Upper lobe of left lung (tissue), 6 donors: ENCODE results near the gene HNRNPR. TPM values are rescaled to one million over a fixed set of nuclear protein-coding genes. Genes with fewer than 3 reads are reported as not detected.

Experiments
- ATAC-seq, 2 donors: fragments of 200-7000 bp; cut with Tn5 transposase; one replicate each; pipeline ENCODE4 v1.9.1; 2022; ENCODE audit warnings: mild to moderate bottlenecking in 2 of 2, moderate library complexity in 2 of 2; ENCODE audit not compliant: low FRiP score in 2 of 2
- DNase-seq, 2 donors: peaks; one replicate each; pipeline ENCODE4 v3.0.0-alpha.2; 2019 to 2020
- H3K27ac ChIP-seq, 4 donors: fragments of 200-600 bp; sonication (generic); one replicate each; pipeline ENCODE4 v1.5.1; 2016 to 2019
- H3K27me3 ChIP-seq, 4 donors: fragments of 200-600 bp; sonication (generic); one replicate each; pipeline ENCODE4 v1.5.1; 2017 to 2019
- H3K36me3 ChIP-seq, 4 donors: fragments of 200-600 bp; sonication (generic); one replicate each; pipeline ENCODE4 v1.5.1; 2016 to 2019
- H3K4me1 ChIP-seq, 4 donors: fragments of 200-600 bp; sonication (generic); one replicate each; pipeline ENCODE4 v1.5.1; 2018 to 2019
- H3K4me3 ChIP-seq, 4 donors: fragments of 200-600 bp; sonication (generic); one replicate each; pipeline ENCODE4 v1.5.1; 2017 to 2019; ENCODE audit warnings: mild to moderate bottlenecking in 2 of 4, moderate library complexity in 1 of 4
- H3K9me3 ChIP-seq, 4 donors: fragments of 200-600 bp; sonication (generic); one replicate each; pipeline ENCODE4 v1.5.1; 2018 to 2019
- EP300 ChIP-seq, 4 donors: sonication (generic); formaldehyde crosslinking; IDR thresholded peaks; one replicate each; pipeline ENCODE4 v1.5.1; 2017; ENCODE audit warnings: antibody characterized with exemption in 4 of 4, control low read depth in 2 of 4
- POLR2A ChIP-seq, 4 donors: fragments of 450-650 bp; IDR thresholded peaks; one replicate each; pipeline ENCODE4 v1.5.1; 2016 to 2017; ENCODE audit warnings: antibody characterized with exemption in 4 of 4, mild to moderate bottlenecking in 2 of 4
- POLR2AphosphoS5 ChIP-seq, 2 donors: sonication (generic); formaldehyde crosslinking; IDR thresholded peaks; one replicate each; pipeline ENCODE4 v1.5.1; 2017; ENCODE audit warnings: antibody characterized with exemption in 2 of 2
- WGBS, 2 donors: methylation state at CpG; one replicate each; pipeline ENCODE4 v1.1.5; 2017 to 2018; 5-methylcytosine and 5-hydroxymethylcytosine counted together
- total RNA-seq, 6 donors: library from RNA; depleted of rRNA in 4 of 6; stranded (reverse); fragments of >200 nt in 4 of 6; gene quantifications; one replicate each; pipeline versions ENCODE4 v1.1.0 to v1.2.1, GENCODE V29; 2016 to 2021
- TF ChIP-seq, protein P1 (sequence below), 6 experiments: fragments of 450-650 bp in 4 of 6; fragments of 200-600 bp in 2 of 6; sonication (generic) in 2 of 6; IDR thresholded peaks; one replicate each; pipeline ENCODE4 v1.5.1; 2016 to 2019; ENCODE audit warnings: antibody characterized with exemption in 6 of 6
- donor health status: DM: no; HTN: no; CAD: no; lungs with moderate emphysema.
- donor health status: DM: no; HTN: yes; CAD: no; lungs with severe emphysema.

Gene HNRNPR
- total RNA-seq, 6 donors from 2014 or later, result 43.9 to 97.7 (median 73.5) TPM

DNA sequence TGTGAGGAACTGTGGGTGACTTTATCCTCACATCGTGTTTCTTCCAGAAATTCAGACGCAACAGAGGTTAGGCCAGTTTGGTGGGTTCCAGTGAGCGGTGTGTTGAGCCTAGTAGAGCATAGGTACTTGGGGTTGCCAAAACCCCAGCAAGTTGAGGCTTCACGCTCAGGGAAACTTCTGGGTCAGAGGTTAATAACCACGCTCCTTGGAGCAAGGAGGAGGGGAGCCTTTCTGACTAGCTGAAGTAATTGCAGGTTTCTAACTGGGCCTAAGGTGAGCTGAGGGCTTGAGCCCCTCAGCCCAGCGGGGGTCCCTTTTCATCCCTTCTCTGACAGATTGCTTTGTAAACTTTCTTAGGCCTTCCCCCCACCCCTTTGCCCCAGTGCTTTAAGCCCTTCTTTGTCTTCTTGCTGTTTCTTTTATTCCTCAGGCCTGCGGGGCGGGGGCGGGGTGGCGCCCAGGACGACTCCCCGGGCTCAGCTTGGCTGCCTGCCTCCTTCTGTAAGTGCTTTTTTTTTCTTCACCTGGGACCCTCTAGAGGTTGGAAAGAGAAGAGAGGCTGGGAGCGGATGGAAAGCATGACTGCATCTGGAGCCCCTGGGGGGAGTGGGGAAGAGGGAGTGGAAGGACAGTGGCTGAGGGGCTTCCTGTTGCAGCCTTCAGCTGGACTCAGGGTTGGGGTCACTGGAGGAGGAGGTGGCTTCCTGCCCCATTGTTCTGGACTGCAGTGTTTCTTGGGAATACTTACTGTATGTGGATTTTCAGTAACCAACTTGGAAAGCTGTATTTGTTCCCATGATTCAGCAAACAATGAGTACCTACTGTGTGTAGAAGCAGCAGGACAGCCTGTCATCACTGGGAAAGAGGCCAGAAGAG, 26.9 kb upstream of the HNRNPR start:
- Histone ChIP-seq H3K36me3 (peaks cover 0 to 6% (median 0%) of the 10 kb centered on the region in 4 donors), H3K27ac (peak overlapping the region; percentile 92 to 98 (median 97)), H3K4me1 (peaks cover 34 to 46% (median 36%) of the 10 kb centered on the region in 4 donors), H3K9me3 (no peaks in the 10 kb centered on the region), H3K4me3 (no peak overlapping the region), H3K27me3 (no peaks in the 10 kb centered on the region)
- peak in 1 of 2 donors; percentile 27 for DNase-seq
- WGBS, 2 donors, result 35 to 48% methylated on average over 9 to 13 of the region's 13 CpGs
- no peak for ATAC-seq
- TF ChIP-seq POLR2AphosphoS5 (IDR thresholded peaks at IDR 0.05) (no peak), EP300 (IDR thresholded peaks at IDR 0.05) (no peak), POLR2A (IDR thresholded peaks at IDR 0.05) (no peak)
- TF ChIP-seq, protein P1, sequence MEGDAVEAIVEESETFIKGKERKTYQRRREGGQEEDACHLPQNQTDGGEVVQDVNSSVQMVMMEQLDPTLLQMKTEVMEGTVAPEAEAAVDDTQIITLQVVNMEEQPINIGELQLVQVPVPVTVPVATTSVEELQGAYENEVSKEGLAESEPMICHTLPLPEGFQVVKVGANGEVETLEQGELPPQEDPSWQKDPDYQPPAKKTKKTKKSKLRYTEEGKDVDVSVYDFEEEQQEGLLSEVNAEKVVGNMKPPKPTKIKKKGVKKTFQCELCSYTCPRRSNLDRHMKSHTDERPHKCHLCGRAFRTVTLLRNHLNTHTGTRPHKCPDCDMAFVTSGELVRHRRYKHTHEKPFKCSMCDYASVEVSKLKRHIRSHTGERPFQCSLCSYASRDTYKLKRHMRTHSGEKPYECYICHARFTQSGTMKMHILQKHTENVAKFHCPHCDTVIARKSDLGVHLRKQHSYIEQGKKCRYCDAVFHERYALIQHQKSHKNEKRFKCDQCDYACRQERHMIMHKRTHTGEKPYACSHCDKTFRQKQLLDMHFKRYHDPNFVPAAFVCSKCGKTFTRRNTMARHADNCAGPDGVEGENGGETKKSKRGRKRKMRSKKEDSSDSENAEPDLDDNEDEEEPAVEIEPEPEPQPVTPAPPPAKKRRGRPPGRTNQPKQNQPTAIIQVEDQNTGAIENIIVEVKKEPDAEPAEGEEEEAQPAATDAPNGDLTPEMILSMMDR (IDR thresholded peaks at IDR 0.05), result no peak

DNA sequence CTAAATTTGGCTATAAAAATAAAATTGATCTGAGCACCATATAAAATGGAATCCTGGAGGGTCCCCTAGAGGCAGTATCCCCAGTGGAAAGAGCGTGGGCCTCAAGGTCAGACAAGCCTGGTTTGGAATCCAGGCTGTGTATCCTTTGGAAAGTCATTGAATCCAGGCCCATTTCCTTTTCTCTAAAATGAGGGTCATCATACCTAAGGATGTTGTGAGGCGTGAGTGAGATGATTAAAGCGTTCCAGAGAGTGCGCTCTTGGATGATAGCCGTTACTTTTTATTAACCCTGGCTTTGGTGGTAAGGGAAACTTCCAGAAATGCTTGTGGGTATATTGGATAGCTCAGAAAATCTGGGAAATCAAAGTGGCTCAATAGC, 26.2 kb upstream of the HNRNPR start:
- ATAC-seq (no peak), DNase-seq (no peak)
- 41 to 49% methylated on average over 5 of the region's 5 CpGs for WGBS, 2 donors
- Histone ChIP-seq H3K4me1 (peaks cover 34 to 46% (median 36%) of the 10 kb centered on the region in 4 donors), H3K27me3 (no peaks in the 10 kb centered on the region), H3K36me3 (peaks cover 0 to 12% (median 2%) of the 10 kb centered on the region in 4 donors), H3K4me3 (peak overlapping the region in 2 of 4 donors; percentile 81 to 84), H3K9me3 (no peaks in the 10 kb centered on the region), H3K27ac (peak overlapping the region; percentile 92 to 98 (median 97))
- no peak for TF ChIP-seq POLR2AphosphoS5 (IDR thresholded peaks at IDR 0.05)
- TF ChIP-seq, protein P1 (IDR thresholded peaks at IDR 0.05), result no peak
- TF ChIP-seq EP300 (IDR thresholded peaks at IDR 0.05), result no peak
- TF ChIP-seq POLR2A (IDR thresholded peaks at IDR 0.05), result no peak

GRCh38 chr1:23369335-23370013, 25.4 kb upstream of the HNRNPR start, which contains the start of gene ZNF436:
ZNF436 (minus strand) TSS chr1:23369836; CDS start chr1:23368005, 1,831 bp downstream.
- Histone ChIP-seq H3K4me1 (peaks cover 34 to 46% (median 36%) of the 10 kb centered on the region in 4 donors), H3K4me3 (peak within 1 kb of the TSS; percentile 76 to 86 (median 82)), H3K27me3 (no peaks in the 10 kb centered on the region), H3K27ac (peak within 1 kb of the TSS; percentile 92 to 98 (median 97)), H3K9me3 (peaks cover 0 to 3% (median 0%) of the 10 kb centered on the region in 4 donors), H3K36me3 (peaks cover 0 to 20% (median 3%) of the 10 kb centered on the region in 4 donors)
- TF ChIP-seq, protein P1 (IDR thresholded peaks at IDR 0.05), result no peak
- TF ChIP-seq EP300 (IDR thresholded peaks at IDR 0.05), result no peak
- TF ChIP-seq POLR2A (IDR thresholded peaks at IDR 0.05), result no peak
- TF ChIP-seq POLR2AphosphoS5 (IDR thresholded peaks at IDR 0.05), result peak in 1 of 2 donors; percentile 40
- WGBS, 2 donors, result 0 to 1% methylated on average over 5 to 29 of the region's 29 CpGs
- ATAC-seq (peak in 1 of 2 donors; percentile 3), DNase-seq (peak in 1 of 2 donors; percentile 67)

DNA sequence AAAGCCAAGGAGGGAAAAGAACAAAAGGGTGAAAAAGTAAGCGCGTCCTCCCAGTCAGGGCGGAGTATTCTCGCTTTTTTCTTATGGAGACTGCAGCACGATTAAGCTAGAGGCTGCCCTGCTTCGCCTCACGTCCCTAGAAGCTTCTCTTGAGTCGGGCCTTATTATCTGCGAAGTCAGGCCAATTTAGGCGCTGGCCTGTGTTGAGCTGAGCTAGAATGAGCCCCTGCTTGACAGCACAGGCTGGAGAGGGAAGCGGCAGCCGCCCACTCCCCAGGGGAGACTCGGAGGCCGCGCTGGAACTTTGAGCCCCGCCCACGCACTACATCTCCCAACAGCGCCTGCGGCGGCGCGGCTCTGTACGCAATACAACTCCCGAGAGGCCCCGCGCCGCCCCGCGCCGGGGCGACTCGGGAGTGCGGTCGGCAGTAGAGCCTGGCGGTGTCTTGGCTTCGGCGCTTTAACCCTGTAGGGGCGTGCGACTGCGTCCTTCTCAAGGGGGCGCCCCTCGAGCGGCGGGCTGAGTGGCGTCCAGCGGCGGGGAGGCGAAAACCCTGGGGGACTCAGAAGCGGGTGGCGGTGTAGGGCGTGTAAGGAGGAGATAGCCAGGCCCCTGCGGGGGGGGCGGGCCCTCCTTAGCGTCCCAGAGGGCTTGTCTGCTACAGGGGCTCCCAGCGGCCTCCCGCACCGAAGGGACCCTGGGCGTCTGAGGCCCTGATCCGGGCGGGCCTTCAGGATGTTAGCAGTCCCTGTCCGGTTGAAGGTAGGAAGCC, 24.7 kb upstream of the HNRNPR start:
- H3K4me3 ChIP-seq, result peak overlapping the region; percentile 76 to 86 (median 82)
- TF ChIP-seq POLR2AphosphoS5 (IDR thresholded peaks at IDR 0.05) (peak; percentile 72 to 92), EP300 (IDR thresholded peaks at IDR 0.05) (no peak), POLR2A (IDR thresholded peaks at IDR 0.05) (peak in 2 of 4 donors; percentile 90 to 93)
- TF ChIP-seq, protein P1 (IDR thresholded peaks at IDR 0.05), result peak in 3 of 6 experiments; percentile 9 to 35 (median 23)
- H3K9me3 ChIP-seq, result peaks cover 4 to 11% (median 6%) of the 10 kb centered on the region in 4 donors
- H3K27me3 ChIP-seq, result no peaks in the 10 kb centered on the region
- peak; percentile 94 to 97 for DNase-seq
- peaks cover 0 to 28% (median 9%) of the 10 kb centered on the region in 4 donors for H3K36me3 ChIP-seq
- WGBS, 2 donors, result 0% methylated on average over 19 to 57 of the region's 61 CpGs
- peaks cover 34 to 46% (median 36%) of the 10 kb centered on the region in 4 donors for H3K4me1 ChIP-seq
- H3K27ac ChIP-seq, result peak overlapping the region; percentile 92 to 98 (median 97)
- ATAC-seq, result peak; percentile 94 to 96
